Measurements from ENCODE around the gene PADI4. TPM values are rescaled to one million over a fixed set of nuclear protein-coding genes. Genes with fewer than 3 reads are reported as not detected.

The PADI4 gene
- under 1 TPM; 0.23 to 0.30 TPM for total RNA-seq

DNA sequence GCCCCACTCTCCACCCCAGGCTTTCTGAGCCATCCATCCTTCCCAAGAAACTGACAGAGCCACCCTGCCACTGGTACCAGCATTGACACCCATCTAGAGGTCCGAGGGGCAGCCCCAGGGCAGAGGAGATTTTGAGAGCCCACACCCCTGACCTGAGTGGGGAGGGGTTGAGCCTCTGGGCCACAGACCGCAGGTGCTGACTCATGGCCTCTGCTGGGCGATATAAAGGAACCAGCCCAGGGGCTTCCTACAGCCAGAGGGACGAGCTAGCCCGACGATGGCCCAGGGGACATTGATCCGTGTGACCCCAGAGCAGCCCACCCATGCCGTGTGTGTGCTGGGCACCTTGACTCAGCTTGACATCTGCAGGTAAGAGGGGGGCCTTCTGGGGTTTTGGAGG, at the start of gene PADI4:
TSS of gene PADI4 (plus strand) at position 252 of the 400 bp plus-strand sequence. CDS start at position 278, 26 bp downstream.
- Mint-ChIP-seq H3K27me3 (peaks cover 19% of the 10 kb centered on the region), H3K27ac (no peak within 1 kb of the TSS), H3K9me3 (ENCODE audit: low read depth) (peaks cover under 1% of the 10 kb centered on the region), H3K4me3 (no peak within 1 kb of the TSS), H3K36me3 (ENCODE audit: low read depth) (no peaks in the 10 kb centered on the region), H3K4me1 (peaks cover 10% of the 10 kb centered on the region)
- DNase-seq = no peak
- ATAC-seq = no peak
- intact Hi-C loops (cut with DNase I, micrococcal nuclease) = no loop called here
- CTCF ChIA-PET = no interaction called here
- POLR2A ChIA-PET = no interaction called here

GRCh38 chr1:17258758-17259130, 49.3 kb upstream of the PADI4 start:
- Mint-ChIP-seq H3K4me3 (no peak overlapping the region), H3K27ac (no peak overlapping the region), H3K9me3 (ENCODE audit: low read depth) (no peaks in the 10 kb centered on the region), H3K4me1 (no peaks in the 10 kb centered on the region), H3K36me3 (ENCODE audit: low read depth) (no peaks in the 10 kb centered on the region), H3K27me3 (peaks cover 3% of the 10 kb centered on the region)
- DNase-seq = no peak
- intact Hi-C loops (cut with DNase I, micrococcal nuclease) = no loop called here
- ChIA-PET POLR2A (interaction anchor here (0.6 kb wide), 1 partner anchor 691 kb away, joined by 7 read pairs; no protein-coding TSS in a partner anchor), CTCF (interaction anchor here (0.6 to 1.2 kb wide), 2 partner anchors 22 to 218 kb away, joined by 3 to 5 read pairs; no protein-coding TSS in a partner anchor)
- no peak for ATAC-seq

- ATAC-seq = no peak
- peaks cover 3% of the 10 kb centered on the region for H3K27me3 Mint-ChIP-seq
- intact Hi-C loops (cut with DNase I, micrococcal nuclease) = no loop called here
- ChIA-PET CTCF (interaction anchor here (0.7 to 1.2 kb wide), 3 partner anchors 23 to 133 kb away, joined by 3 to 5 read pairs (median 4); no protein-coding TSS in a partner anchor), POLR2A (interaction anchor here (0.6 kb wide), 1 partner anchor 690 kb away, joined by 7 read pairs; no protein-coding TSS in a partner anchor)
- no peaks in the 10 kb centered on the region for H3K36me3 Mint-ChIP-seq (ENCODE audit: low read depth)
- DNase-seq = no peak
- no peak overlapping the region for H3K27ac Mint-ChIP-seq
- H3K4me1 Mint-ChIP-seq = no peaks in the 10 kb centered on the region
- H3K9me3 Mint-ChIP-seq (ENCODE audit: low read depth) = no peaks in the 10 kb centered on the region
- H3K4me3 Mint-ChIP-seq = no peak overlapping the region
Observed at GRCh38 chr1:17259233-17259873, 48.6 kb upstream of the PADI4 start.

GRCh38 chr1:17260264-17260663, 47.7 kb upstream of the PADI4 start:
- intact Hi-C loops (cut with DNase I, micrococcal nuclease) = no loop called here
- CTCF ChIA-PET = no interaction called here
- DNase-seq (no peak), ATAC-seq (no peak)
- Mint-ChIP-seq H3K27me3 (peaks cover 3% of the 10 kb centered on the region), H3K4me3 (no peak overlapping the region), H3K36me3 (ENCODE audit: low read depth) (no peaks in the 10 kb centered on the region), H3K27ac (no peak overlapping the region), H3K9me3 (ENCODE audit: low read depth) (no peaks in the 10 kb centered on the region), H3K4me1 (no peaks in the 10 kb centered on the region)
- POLR2A ChIA-PET = no interaction called here

- Mint-ChIP-seq H3K27ac (no peak overlapping the region), H3K4me1 (no peaks in the 10 kb centered on the region), H3K4me3 (no peak overlapping the region), H3K27me3 (peaks cover 2% of the 10 kb centered on the region), H3K9me3 (ENCODE audit: low read depth) (no peaks in the 10 kb centered on the region), H3K36me3 (ENCODE audit: low read depth) (no peaks in the 10 kb centered on the region)
- intact Hi-C loops (cut with DNase I, micrococcal nuclease) = no loop called here
- ChIA-PET CTCF (no interaction called here), POLR2A (interaction anchor here (0.5 kb wide), 1 partner anchor 272 kb away, joined by 3 read pairs; no protein-coding TSS in a partner anchor)
- DNase-seq (no peak), ATAC-seq (no peak)
Observed at GRCh38 chr1:17260738-17261137, 47.3 kb upstream of the PADI4 start.

DNA sequence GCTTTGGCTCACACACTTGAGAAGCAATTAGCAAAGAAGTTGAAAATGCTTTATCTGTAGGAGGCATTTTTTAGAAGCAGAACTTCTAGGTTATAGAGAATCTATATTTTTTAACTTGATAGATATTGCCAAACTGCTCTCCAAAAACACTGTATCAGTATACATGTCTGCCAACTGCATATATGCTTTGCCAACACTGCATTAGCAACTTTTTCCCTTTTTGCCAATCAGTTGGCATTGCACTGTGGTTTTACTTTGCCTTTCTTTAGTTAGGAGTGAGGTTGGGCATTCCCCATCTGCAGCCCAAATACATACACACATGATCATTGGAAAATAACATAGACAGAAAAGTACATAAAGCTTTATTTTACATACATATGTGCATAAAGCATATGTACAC, 44.1 kb upstream of the PADI4 start:
- no peak for DNase-seq
- CTCF ChIA-PET = no interaction called here

GRCh38 chr1:17264470-17264869, 43.5 kb upstream of the PADI4 start:
- Mint-ChIP-seq H3K4me1 (no peaks in the 10 kb centered on the region), H3K4me3 (no peak overlapping the region), H3K9me3 (ENCODE audit: low read depth) (no peaks in the 10 kb centered on the region), H3K27me3 (no peaks in the 10 kb centered on the region), H3K36me3 (ENCODE audit: low read depth) (no peaks in the 10 kb centered on the region), H3K27ac (no peak overlapping the region)
- DNase-seq (no peak), ATAC-seq (no peak)
- ChIA-PET CTCF (no interaction called here), POLR2A (no interaction called here)
- intact Hi-C loops (cut with DNase I, micrococcal nuclease) = no loop called here

More for the DNA sequence above, 44.1 kb upstream of the PADI4 start:
- H3K27ac Mint-ChIP-seq = no peak overlapping the region
- H3K4me3 Mint-ChIP-seq = no peak overlapping the region
- no peaks in the 10 kb centered on the region for H3K9me3 Mint-ChIP-seq (ENCODE audit: low read depth)
- no peaks in the 10 kb centered on the region for H3K4me1 Mint-ChIP-seq
- no peak for ATAC-seq
- POLR2A ChIA-PET = no interaction called here
- intact Hi-C loops (cut with DNase I, micrococcal nuclease) = no loop called here
- H3K27me3 Mint-ChIP-seq = no peaks in the 10 kb centered on the region
- no peaks in the 10 kb centered on the region for H3K36me3 Mint-ChIP-seq (ENCODE audit: low read depth)

GRCh38 chr1:17265162-17265561, 42.8 kb upstream of the PADI4 start:
- Mint-ChIP-seq H3K36me3 (ENCODE audit: low read depth) (no peaks in the 10 kb centered on the region), H3K9me3 (ENCODE audit: low read depth) (no peaks in the 10 kb centered on the region), H3K4me1 (no peaks in the 10 kb centered on the region), H3K27ac (no peak overlapping the region), H3K27me3 (no peaks in the 10 kb centered on the region), H3K4me3 (no peak overlapping the region)
- ATAC-seq (no peak), DNase-seq (no peak)
- POLR2A ChIA-PET = no interaction called here
- CTCF ChIA-PET = no interaction called here
- intact Hi-C loops (cut with DNase I, micrococcal nuclease) = no loop called here

- no peak for ATAC-seq
- no peak overlapping the region for H3K4me3 Mint-ChIP-seq
- H3K27ac Mint-ChIP-seq = no peak overlapping the region
- no peaks in the 10 kb centered on the region for H3K36me3 Mint-ChIP-seq (ENCODE audit: low read depth)
- CTCF ChIA-PET = interaction anchor here (0.5 kb wide), 1 partner anchor 46 kb away, joined by 3 read pairs; no protein-coding TSS in a partner anchor
- intact Hi-C loops (cut with DNase I, micrococcal nuclease) = no loop called here
- DNase-seq = no peak
- H3K27me3 Mint-ChIP-seq = no peaks in the 10 kb centered on the region
- POLR2A ChIA-PET = no interaction called here
- H3K9me3 Mint-ChIP-seq (ENCODE audit: low read depth) = no peaks in the 10 kb centered on the region
- no peaks in the 10 kb centered on the region for H3K4me1 Mint-ChIP-seq
Observed at GRCh38 chr1:17265950-17266349, 42.0 kb upstream of the PADI4 start.

DNA sequence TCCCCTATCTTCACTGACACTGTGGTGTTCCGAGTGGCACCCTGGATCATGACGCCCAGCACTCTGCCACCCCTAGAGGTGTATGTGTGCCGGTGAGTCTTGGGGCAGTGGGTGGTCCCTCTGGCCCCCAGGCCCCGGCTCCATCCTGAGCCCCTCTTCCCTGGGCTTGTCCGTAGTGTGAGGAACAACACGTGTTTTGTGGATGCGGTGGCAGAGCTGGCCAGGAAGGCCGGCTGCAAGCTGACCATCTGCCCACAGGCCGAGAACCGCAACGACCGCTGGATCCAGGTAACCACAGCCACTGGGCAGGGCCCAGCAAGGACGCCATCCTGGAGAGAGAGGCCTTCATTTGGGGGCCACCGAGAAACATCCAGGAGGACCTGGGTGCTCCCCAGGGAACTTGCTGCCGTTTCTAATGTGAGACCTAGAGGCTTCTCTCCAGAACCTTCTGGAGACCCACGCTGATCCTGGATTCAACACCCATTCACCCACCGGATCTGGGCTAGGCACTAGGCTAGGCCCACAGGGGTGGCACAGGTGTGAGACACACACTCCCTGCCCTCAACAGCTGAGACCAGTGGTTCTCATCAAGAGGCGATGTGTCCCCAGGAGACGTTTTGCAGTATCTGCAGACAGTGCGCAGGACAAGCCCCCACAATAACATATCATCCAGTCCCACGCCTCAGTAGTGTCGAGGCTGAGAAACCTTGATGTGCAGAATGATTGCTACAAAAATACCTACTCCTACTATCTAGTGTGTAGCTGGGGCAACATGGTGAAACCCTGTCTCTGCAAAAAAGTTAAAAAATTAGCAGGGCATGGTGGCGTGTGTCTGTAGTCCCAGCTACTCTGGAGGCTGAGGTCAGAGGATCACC, 36.9 kb upstream of the PADI4 start:
- ATAC-seq = no peak

GRCh38 chr1:17272066-17272465, 35.9 kb upstream of the PADI4 start:
- H3K4me1 Mint-ChIP-seq = no peaks in the 10 kb centered on the region
- no peak overlapping the region for H3K4me3 Mint-ChIP-seq
- no peak for ATAC-seq
- no peaks in the 10 kb centered on the region for H3K36me3 Mint-ChIP-seq (ENCODE audit: low read depth)
- DNase-seq = no peak
- ChIA-PET POLR2A (no interaction called here), CTCF (interaction anchor here (1.5 kb wide), 1 partner anchor 35 kb away, joined by 3 read pairs; no protein-coding TSS in a partner anchor)
- intact Hi-C loops (cut with DNase I, micrococcal nuclease) = no loop called here
- H3K27me3 Mint-ChIP-seq = peaks cover 7% of the 10 kb centered on the region
- H3K27ac Mint-ChIP-seq = no peak overlapping the region
- no peaks in the 10 kb centered on the region for H3K9me3 Mint-ChIP-seq (ENCODE audit: low read depth)

More for the DNA sequence above, 36.9 kb upstream of the PADI4 start:
- peaks cover 7% of the 10 kb centered on the region for H3K27me3 Mint-ChIP-seq
- no peak overlapping the region for H3K27ac Mint-ChIP-seq
- no peak overlapping the region for H3K4me3 Mint-ChIP-seq
- ChIA-PET POLR2A (no interaction called here), CTCF (interaction anchor here (0.6 to 1.5 kb wide), 2 partner anchors 23 to 34 kb away, joined by 3 to 4 read pairs; no protein-coding TSS in a partner anchor)
- DNase-seq = no peak
- no peaks in the 10 kb centered on the region for H3K36me3 Mint-ChIP-seq (ENCODE audit: low read depth)
- no peaks in the 10 kb centered on the region for H3K9me3 Mint-ChIP-seq (ENCODE audit: low read depth)
- H3K4me1 Mint-ChIP-seq = no peaks in the 10 kb centered on the region
- intact Hi-C loops (cut with DNase I, micrococcal nuclease) = no loop called here

DNA sequence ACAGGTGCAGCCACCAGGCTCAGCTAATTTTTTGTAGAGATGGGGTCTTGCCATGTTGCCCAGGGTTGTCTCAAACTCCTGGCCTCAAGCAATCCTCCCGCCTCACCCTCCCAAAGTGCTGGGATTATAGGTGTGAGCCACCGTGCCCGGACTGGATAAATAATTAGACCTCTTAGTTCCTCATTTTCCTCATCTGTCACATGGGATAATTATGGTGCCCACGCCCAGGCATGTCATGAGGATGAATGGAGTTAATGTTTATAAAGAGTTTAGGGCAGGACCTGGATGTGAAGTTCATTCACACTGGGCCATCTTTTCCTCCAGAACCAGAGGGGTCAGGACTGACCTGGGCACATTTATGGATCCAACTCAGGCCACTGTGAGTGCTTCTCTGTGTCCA, 35.4 kb upstream of the PADI4 start:
- Mint-ChIP-seq H3K27me3 (peaks cover 7% of the 10 kb centered on the region), H3K27ac (no peak overlapping the region), H3K4me1 (no peaks in the 10 kb centered on the region), H3K9me3 (ENCODE audit: low read depth) (no peaks in the 10 kb centered on the region), H3K36me3 (ENCODE audit: low read depth) (no peaks in the 10 kb centered on the region), H3K4me3 (no peak overlapping the region)
- DNase-seq = no peak
- intact Hi-C loops (cut with DNase I, micrococcal nuclease) = no loop called here
- ATAC-seq = no peak
- ChIA-PET CTCF (interaction anchor here (1.5 kb wide), 1 partner anchor 36 kb away, joined by 3 read pairs; no protein-coding TSS in a partner anchor), POLR2A (no interaction called here)

Data from activated CD4-positive, alpha-beta T cell treated with anti-CD3 and anti-CD28 coated beads for 36 hours (primary cell).